Fibroblast of villous mesenchyme (primary cell): ENCODE data around the gene IGF1R. TPM values are rescaled to one million over a fixed set of nuclear protein-coding genes. Genes with fewer than 3 reads are reported as not detected.

ENCODE experiments used
- DNase-seq: peaks from one replicate; pipeline ENCODE4 v3.0.0-alpha.2; 2010; ENCODE audit warnings: low read depth
- H3K4me3 ChIP-seq: 2 replicates; pipeline ENCODE4 v1.5.1; 2011; ENCODE audit warnings: low read depth, mild to moderate bottlenecking, low read length
- CTCF ChIP-seq: IDR thresholded peaks from 2 replicates; pipeline ENCODE4 v1.5.1; 2012; ENCODE audit warnings: low read depth, mild to moderate bottlenecking, low read length; ENCODE audit not compliant: insufficient read depth
- total RNA-seq: library from RNA; depleted of rRNA; stranded (reverse); fragments of >200 nt; gene quantifications from 2 replicates; pipeline ENCODE4 v1.2.3, GENCODE V29; 2012

IGF1R gene
- total RNA-seq, 1 donor, result 19.4 TPM

DNA sequence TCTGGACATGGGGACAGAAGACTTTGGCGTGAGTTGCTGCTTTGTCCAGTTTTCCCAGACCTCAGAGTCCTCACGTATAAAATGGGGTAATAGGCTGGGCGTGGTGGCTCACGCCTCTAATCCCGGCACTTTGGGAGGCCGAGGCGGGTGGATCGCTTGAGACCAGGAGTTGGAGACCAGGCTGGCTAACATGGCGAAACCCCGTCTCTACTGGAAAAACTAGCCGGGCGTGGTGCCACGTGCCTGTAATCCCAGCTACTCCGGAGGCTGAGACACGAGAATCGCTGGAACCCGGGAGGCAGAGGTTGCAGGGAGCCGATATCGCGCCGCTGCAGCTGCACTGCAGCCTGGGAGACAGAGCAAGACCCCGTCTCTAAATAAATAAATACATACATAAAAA lies 22.7 kb upstream of the IGF1R start:
- TF ChIP-seq CTCF, result no peak
- no peak for DNase-seq
- no peak overlapping the region for H3K4me3 ChIP-seq

DNA sequence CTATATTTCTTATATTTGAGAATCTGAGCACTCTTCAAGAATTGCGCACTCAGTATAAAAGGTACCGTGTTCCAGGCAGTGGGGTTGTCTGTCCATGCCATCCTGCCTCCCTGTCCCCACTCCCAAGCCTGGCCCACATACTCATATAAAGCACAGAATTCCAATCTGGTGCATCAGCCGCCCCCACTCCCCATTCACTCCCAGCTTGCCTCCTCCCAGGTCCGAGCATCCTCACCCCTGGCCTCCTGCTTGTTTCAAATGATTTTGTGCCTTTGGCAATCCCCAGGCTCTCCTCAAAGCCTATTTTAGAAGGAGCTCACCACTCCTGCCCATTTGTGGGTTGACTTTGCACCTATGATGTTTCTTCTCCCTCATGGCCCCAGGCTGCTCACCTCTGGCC lies 22.2 kb upstream of the IGF1R start:
- no peak overlapping the region for H3K4me3 ChIP-seq
- DNase-seq, result no peak
- no peak for TF ChIP-seq CTCF

DNA sequence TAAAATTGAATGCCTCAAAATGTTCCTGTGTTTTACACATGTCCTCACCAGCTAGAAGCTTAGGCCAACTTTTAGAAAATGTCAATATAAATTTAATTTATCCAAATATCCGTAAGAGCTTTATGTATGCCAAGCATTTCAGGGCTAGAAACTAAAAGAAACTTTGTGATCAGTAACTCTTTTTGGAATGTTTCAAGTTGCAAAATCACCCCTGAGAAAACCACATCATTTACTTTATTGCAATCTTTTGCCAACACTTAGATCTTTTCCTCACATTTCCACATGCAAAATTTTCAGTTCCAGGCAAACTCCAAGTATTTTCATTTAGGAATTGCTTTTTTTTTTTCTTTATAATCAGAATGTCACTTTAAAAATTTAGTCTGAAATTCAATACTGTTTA lies 20.1 kb upstream of the IGF1R start:
- DNase-seq, result peak; percentile 6
- no peak for TF ChIP-seq CTCF
- H3K4me3 ChIP-seq, result no peak overlapping the region

DNA sequence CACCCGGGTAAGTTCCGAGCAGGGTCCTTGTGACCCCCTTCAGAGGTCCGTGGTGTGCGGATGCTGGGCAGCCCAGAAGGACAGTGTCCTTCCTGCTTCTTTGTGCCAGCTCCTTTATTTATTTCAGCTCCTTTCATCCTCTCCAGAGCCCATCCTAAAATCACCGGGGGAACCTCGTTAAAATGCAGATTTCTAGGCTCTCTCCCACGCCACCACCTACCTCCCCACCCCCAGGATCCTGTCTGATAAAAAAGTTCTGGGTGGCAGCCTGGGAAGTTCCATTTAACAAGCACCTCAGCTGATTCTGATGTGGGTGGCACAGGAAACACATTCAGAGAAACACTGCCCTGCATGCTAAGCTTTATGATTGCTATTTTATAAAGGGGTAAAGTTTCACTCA lies 12.5 kb upstream of the IGF1R start:
- no peak for TF ChIP-seq CTCF
- DNase-seq, result no peak

GRCh38 chr15:98643115-98643514 lies 5.2 kb upstream of the IGF1R start:
- H3K4me3 ChIP-seq, result no peak overlapping the region
- TF ChIP-seq CTCF, result no peak
- DNase-seq, result no peak

More for the DNA sequence above, 12.5 kb upstream of the IGF1R start:
- no peak overlapping the region for H3K4me3 ChIP-seq

GRCh38 chr15:98646546-98647025 lies 1.8 kb upstream of the IGF1R start:
- no peak for TF ChIP-seq CTCF
- H3K4me3 ChIP-seq, result peak overlapping the region; percentile 75
- DNase-seq, result no peak
